GM12892 (cell line): ENCODE measurements around the gene ETFA.

Experiments used
- POLR2A ChIP-seq: IDR thresholded peaks from 2 replicates; pipeline ENCODE4 v1.6.1; 2011; ENCODE audit warnings: low read depth, low read length, control low read depth
- POLR2AphosphoS5 ChIP-seq: IDR thresholded peaks from 2 replicates; pipeline ENCODE4 v1.6.1; 2011; ENCODE audit warnings: low read depth, low read length, control low read depth

GRCh38 chr15:76335307-76336253, 24.3 kb upstream of the ETFA start:
- no peak for TF ChIP-seq POLR2A
- no peak for TF ChIP-seq POLR2AphosphoS5
